Measurements from ENCODE around the gene CEP97.

The CEP97 gene

DNA sequence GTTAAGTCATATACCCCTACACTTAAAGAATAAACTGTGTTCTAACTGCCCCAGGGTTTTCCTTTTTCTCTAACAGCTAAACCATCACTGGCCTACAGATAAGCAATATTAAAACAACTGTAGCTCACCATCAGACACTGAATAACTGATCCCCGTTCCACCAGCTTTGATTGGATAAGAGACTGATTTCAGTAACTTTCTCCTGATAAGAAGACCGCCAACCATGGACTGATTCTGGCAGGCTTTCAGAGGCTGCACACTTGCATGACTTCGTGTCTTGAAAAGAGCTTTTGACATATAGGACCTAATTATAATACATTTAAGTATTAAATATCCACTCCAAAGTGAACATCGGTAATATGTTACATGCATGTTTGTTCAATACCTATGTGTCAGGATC, 15.3 kb upstream of the CEP97 start:
- no peak overlapping the region for H3K4me3 ChIP-seq (ENCODE audit: low read depth in 1 of 2, low read length in 2 of 2)
- H3K27ac ChIP-seq (ENCODE audit: low read depth, low read length) = no peak overlapping the region
- H3K9me3 ChIP-seq (ENCODE audit: low read length) = no peaks in the 10 kb centered on the region
- no peaks in the 10 kb centered on the region for H3K27me3 ChIP-seq (ENCODE audit: control insufficient read depth in 1 of 2, insufficient read depth in 2 of 2, low read length in 2 of 2)
- H3K4me1 ChIP-seq (ENCODE audit: insufficient read depth, low read length) = no peaks in the 10 kb centered on the region
- H3K36me3 ChIP-seq (ENCODE audit: insufficient read depth, low read length) = no peaks in the 10 kb centered on the region
- no peak overlapping the region for H3K9ac ChIP-seq (ENCODE audit: low read length)

DNA sequence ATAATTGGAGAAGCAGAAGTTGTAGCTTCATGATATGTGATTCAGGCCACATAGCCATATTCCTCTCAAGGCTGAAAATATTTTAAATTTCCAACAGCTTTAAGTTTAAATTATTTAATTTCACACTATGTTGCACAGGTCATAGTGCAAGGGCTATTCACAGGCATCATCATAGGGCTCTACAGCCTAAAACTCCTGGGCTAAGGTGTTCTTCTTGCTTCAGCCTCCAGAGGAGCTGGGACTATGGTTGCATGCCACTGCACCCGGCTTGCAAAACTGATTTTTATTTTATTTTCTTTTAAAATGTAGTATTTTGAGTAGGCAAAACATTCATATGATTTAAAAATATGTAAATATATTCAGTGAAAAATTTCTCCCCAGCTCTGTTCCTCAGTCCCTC, 6.0 kb upstream of the CEP97 start:
- Histone ChIP-seq H3K4me3 (ENCODE audit: low read depth in 1 of 2, low read length in 2 of 2) (no peak overlapping the region), H3K27ac (ENCODE audit: low read depth, low read length) (no peak overlapping the region), H3K9me3 (ENCODE audit: low read length) (no peaks in the 10 kb centered on the region), H3K36me3 (ENCODE audit: insufficient read depth, low read length) (no peaks in the 10 kb centered on the region), H3K4me1 (ENCODE audit: insufficient read depth, low read length) (no peaks in the 10 kb centered on the region), H3K27me3 (ENCODE audit: control insufficient read depth in 1 of 2, insufficient read depth in 2 of 2, low read length in 2 of 2) (no peaks in the 10 kb centered on the region), H3K9ac (ENCODE audit: low read length) (no peak overlapping the region)

DNA sequence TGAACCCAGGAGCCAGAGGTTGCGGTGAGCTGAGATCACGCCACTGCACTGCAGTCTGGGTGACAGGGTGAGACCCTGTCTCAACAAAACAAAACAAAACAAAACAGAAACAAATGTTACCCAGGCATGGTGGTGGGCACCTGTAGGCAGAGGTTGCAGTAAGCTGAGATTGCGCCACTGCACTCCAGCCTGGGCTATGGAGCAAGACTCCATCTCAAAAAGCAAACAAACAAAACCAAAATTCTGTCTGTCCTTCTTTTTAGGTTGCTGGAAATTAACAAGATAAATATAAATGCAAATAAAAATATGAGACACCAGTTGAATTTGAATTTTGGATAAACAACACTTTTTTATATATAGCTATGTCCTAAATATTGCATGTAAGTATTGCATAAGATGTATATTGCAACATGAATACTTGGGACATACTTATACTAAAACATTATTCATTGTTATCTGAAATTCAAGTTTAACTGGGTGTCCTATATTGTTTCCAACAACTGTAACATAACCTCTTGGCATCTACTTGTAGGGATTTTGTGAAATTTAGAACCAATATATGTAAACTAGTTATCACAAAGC, 4.7 kb upstream of the CEP97 start:
- Histone ChIP-seq H3K36me3 (ENCODE audit: insufficient read depth, low read length) (no peaks in the 10 kb centered on the region), H3K4me3 (ENCODE audit: low read depth in 1 of 2, low read length in 2 of 2) (no peak overlapping the region), H3K4me1 (ENCODE audit: insufficient read depth, low read length) (no peaks in the 10 kb centered on the region)

DNA sequence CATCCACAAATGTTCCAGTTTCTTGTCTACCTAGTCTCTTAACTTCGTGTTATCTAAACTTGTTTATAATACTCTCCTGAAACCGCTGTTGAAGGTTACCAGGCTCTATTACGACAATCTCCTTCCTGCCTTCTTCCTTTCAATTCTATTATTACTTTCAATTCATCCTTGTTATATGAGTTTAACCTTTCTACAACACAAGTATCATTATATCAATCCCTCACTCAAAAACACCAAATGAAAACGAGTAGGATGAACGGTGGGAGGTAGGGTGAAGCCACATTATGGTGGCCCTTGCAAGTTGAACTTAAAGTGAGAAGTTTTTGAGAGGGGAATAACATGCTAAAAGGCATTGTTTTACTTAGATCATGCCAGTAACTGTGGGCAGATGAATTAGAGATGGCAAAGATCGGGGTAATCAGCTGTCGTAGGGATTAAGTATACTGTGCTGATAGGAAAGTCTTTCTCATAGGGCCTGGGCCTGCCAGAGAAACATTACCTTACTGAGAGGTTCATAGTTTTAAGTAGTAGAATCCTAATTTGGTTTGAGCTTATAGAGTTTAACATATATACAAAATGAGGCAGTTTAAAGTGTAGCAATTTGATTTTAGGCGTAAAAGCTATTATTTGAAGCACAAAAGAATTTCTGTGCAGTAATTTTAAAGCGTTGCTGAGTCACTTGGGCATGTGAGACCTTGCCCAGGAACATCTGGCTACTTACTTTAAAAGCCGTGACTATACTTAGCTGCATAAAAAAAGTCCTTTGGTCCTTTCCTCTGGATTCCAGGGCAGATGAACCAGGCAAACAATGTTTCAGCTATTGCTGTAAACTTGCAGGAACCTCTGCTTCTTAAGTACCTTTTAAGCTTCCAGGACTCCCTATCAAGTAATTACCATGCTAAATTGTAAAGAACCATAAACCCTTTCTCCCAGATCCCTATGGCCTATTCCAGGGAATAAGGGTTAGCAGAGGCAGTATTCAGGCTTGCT, 3.3 kb upstream of the CEP97 start:
- no peak overlapping the region for H3K27ac ChIP-seq (ENCODE audit: low read depth, low read length)
- H3K27me3 ChIP-seq (ENCODE audit: control insufficient read depth in 1 of 2, insufficient read depth in 2 of 2, low read length in 2 of 2) = no peaks in the 10 kb centered on the region
- no peaks in the 10 kb centered on the region for H3K36me3 ChIP-seq (ENCODE audit: insufficient read depth, low read length)
- no peaks in the 10 kb centered on the region for H3K9me3 ChIP-seq (ENCODE audit: low read length)
- no peak overlapping the region for H3K4me3 ChIP-seq (ENCODE audit: low read depth in 1 of 2, low read length in 2 of 2)
- no peak overlapping the region for H3K9ac ChIP-seq (ENCODE audit: low read length)
- peaks cover 4% of the 10 kb centered on the region for H3K4me1 ChIP-seq (ENCODE audit: insufficient read depth, low read length)

More for the DNA sequence above, 4.7 kb upstream of the CEP97 start:
- Histone ChIP-seq H3K9ac (ENCODE audit: low read length) (no peak overlapping the region), H3K27me3 (ENCODE audit: control insufficient read depth in 1 of 2, insufficient read depth in 2 of 2, low read length in 2 of 2) (no peaks in the 10 kb centered on the region), H3K27ac (ENCODE audit: low read depth, low read length) (no peak overlapping the region), H3K9me3 (ENCODE audit: low read length) (no peaks in the 10 kb centered on the region)

DNA sequence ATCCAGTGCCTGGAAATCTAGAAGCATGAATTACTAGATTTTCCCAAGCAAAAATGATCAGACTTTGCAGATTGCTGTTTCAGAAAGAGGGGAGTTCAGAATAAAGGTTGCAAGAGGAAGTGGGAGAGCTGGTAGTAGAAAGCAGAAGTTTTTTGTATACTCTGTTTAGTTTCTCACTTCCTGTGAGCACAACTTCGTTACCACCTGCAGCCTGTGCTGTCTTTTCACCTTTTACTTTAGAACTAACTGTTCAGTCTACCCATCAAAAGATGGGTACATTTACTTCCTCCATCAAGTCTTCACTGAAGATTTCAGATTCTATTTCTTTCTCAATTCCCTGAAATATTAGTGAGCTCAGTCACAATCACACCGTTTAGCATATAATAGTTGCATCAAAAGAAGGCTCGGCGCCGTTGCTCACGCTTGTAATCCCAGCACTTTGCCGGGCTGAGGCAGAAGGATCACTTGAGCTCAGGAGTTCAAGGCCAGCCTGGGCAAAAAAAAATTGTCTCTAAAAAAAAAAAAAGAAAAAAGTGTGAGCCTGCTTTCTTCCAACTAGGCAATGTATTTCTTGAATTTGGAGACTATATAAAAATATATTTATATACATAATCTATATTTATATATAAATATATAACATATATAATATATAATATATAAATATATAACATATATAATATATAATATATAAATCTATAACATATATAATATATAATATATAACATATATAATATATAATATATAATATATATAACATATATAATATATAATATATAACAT, 1.8 kb upstream of the CEP97 start:
- H3K9ac ChIP-seq (ENCODE audit: low read length) = no peak overlapping the region
- H3K9me3 ChIP-seq (ENCODE audit: low read length) = no peaks in the 10 kb centered on the region
- H3K4me3 ChIP-seq (ENCODE audit: low read depth in 1 of 2, low read length in 2 of 2) = no peak overlapping the region
- peaks cover 4% of the 10 kb centered on the region for H3K4me1 ChIP-seq (ENCODE audit: insufficient read depth, low read length)
- H3K36me3 ChIP-seq (ENCODE audit: insufficient read depth, low read length) = peaks cover under 1% of the 10 kb centered on the region
- no peak overlapping the region for H3K27ac ChIP-seq (ENCODE audit: low read depth, low read length)
- H3K27me3 ChIP-seq (ENCODE audit: control insufficient read depth in 1 of 2, insufficient read depth in 2 of 2, low read length in 2 of 2) = no peaks in the 10 kb centered on the region

DNA sequence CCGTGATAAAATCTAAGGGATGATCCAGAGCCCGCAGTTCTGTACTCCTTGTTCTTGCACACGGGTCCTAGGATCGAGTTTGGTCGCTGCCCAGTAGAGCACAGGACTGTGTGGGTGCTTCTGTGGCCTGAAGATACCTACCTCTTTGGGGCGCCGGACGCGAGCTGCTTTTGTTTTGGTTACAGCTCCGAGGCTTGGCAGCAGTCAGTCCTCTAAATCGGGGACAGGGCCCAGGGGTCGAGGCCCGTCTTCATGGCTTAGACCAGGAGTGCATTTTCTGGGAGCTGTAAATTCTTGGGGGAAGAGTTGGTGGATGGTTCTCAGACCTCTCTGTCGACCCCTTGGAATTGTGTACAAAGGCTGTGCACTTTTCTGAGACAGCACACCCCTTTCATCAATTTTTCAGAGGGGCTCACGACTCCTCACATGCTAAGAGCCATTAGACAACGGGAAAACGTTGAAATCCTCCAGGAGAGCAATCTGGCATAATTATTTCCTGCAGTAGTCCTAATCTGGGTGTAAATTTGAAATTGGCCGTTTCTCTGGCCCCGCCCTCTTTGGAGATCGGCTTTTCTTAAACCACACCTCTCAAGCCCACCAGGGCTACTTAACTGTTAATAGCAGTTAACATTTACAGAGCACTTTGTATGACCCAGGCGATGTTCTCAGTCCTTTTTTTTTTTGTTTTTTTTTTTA, 928 bp downstream of the CEP97 start:
- peak overlapping the region; percentile 77 for H3K27ac ChIP-seq (ENCODE audit: low read depth, low read length)
- H3K9me3 ChIP-seq (ENCODE audit: low read length) = no peaks in the 10 kb centered on the region

DNA sequence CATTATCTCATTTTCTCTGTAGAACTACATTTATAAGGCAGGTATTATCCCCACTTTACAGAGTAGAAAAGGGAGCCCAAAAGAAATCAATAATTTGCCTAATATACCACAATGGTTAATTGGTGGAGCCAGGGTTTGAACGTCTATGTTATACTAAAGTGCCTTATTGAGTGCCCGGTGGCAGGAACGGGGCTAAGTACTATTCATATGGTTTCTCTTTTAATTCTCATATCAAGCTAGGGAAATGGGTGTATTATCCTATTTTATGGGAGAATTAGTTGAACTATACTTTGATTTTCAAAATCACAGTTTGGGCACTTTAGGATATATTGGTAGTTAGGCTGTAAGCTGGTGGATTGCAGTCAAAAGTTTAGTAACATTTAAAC, 1.5 kb downstream of the CEP97 start:
- H3K27me3 ChIP-seq (ENCODE audit: control insufficient read depth in 1 of 2, insufficient read depth in 2 of 2, low read length in 2 of 2) = no peaks in the 10 kb centered on the region
- H3K4me3 ChIP-seq (ENCODE audit: low read depth in 1 of 2, low read length in 2 of 2) = peak overlapping the region; percentile 66 to 93
- peak overlapping the region; percentile 75 for H3K9ac ChIP-seq (ENCODE audit: low read length)
- peaks cover 13% of the 10 kb centered on the region for H3K36me3 ChIP-seq (ENCODE audit: insufficient read depth, low read length)
- peaks cover 4% of the 10 kb centered on the region for H3K4me1 ChIP-seq (ENCODE audit: insufficient read depth, low read length)
- no peaks in the 10 kb centered on the region for H3K9me3 ChIP-seq (ENCODE audit: low read length)
- H3K27ac ChIP-seq (ENCODE audit: low read depth, low read length) = no peak overlapping the region

More for the DNA sequence above, 928 bp downstream of the CEP97 start:
- H3K4me1 ChIP-seq (ENCODE audit: insufficient read depth, low read length) = peaks cover 4% of the 10 kb centered on the region
- no peaks in the 10 kb centered on the region for H3K27me3 ChIP-seq (ENCODE audit: control insufficient read depth in 1 of 2, insufficient read depth in 2 of 2, low read length in 2 of 2)
- peaks cover 13% of the 10 kb centered on the region for H3K36me3 ChIP-seq (ENCODE audit: insufficient read depth, low read length)
- peak overlapping the region; percentile 75 for H3K9ac ChIP-seq (ENCODE audit: low read length)
- H3K4me3 ChIP-seq (ENCODE audit: low read depth in 1 of 2, low read length in 2 of 2) = peak overlapping the region; percentile 66 to 93

DNA sequence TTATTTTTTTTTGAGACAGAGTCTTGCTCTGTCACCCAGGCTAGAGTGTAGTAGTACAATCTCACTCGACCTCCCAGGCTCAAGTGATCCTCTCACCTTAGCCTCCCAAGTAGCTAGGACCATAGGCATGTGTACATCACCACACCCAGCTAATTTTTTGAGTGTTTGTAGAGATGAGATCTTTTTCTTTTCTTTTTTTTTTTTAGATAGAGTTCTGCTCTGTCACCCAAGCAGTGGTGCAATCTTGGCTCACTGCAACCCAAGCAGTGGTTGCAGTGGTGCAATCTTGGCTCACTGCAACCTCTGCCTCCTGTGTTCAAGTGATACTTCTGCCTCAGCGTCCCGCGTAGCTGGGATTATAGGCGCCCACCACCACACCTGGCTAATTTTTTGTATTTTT, 5.2 kb downstream of the CEP97 start:
- Histone ChIP-seq H3K9me3 (ENCODE audit: low read length) (no peaks in the 10 kb centered on the region), H3K27me3 (ENCODE audit: control insufficient read depth in 1 of 2, insufficient read depth in 2 of 2, low read length in 2 of 2) (no peaks in the 10 kb centered on the region), H3K27ac (ENCODE audit: low read depth, low read length) (no peak overlapping the region), H3K4me3 (ENCODE audit: low read depth in 1 of 2, low read length in 2 of 2) (no peak overlapping the region), H3K9ac (ENCODE audit: low read length) (no peak overlapping the region), H3K4me1 (ENCODE audit: insufficient read depth, low read length) (peaks cover 4% of the 10 kb centered on the region), H3K36me3 (ENCODE audit: insufficient read depth, low read length) (peaks cover 33% of the 10 kb centered on the region)

DNA sequence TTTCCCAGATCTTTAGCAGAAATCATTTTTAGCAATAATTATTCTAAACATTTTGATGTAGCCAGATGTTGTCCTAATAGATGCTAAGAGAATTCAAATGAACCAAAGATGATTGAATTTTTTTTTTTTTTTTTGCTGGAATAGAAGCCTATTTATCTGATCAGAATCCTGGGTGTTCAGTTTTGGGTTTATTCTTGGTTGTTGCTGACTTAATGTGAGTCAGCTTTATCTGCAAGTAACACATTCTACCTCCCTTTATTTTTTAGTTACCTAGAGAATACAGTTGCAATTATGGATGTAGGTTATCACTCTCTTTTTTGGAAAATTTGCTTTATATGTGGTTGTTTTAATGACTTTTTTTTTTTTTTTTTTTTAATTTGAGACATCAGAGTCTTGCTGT, 6.4 kb downstream of the CEP97 start:
- Histone ChIP-seq H3K4me3 (ENCODE audit: low read depth in 1 of 2, low read length in 2 of 2) (no peak overlapping the region), H3K27me3 (ENCODE audit: control insufficient read depth in 1 of 2, insufficient read depth in 2 of 2, low read length in 2 of 2) (no peaks in the 10 kb centered on the region), H3K4me1 (ENCODE audit: insufficient read depth, low read length) (peaks cover 3% of the 10 kb centered on the region), H3K36me3 (ENCODE audit: insufficient read depth, low read length) (peaks cover 45% of the 10 kb centered on the region), H3K9ac (ENCODE audit: low read length) (no peak overlapping the region), H3K27ac (ENCODE audit: low read depth, low read length) (no peak overlapping the region), H3K9me3 (ENCODE audit: low read length) (no peaks in the 10 kb centered on the region)

DNA sequence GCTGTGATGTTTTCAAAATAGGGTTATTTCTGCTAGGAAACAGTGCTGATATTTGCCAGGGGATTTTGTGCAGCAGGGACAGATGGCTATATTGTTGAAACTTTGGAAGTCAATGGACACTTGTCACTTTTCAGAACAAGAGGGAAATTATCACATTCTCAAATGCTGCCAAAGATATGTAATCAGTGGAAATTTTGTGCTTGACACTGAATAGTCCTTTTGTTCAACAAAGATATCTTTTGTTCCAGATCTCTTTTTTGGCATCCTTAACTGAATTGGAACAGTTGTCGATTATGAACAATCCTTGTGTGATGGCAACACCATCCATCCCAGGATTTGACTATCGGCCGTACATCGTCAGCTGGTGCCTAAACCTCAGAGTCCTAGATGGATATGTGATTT, 7.8 kb downstream of the CEP97 start:
- Histone ChIP-seq H3K27me3 (ENCODE audit: control insufficient read depth in 1 of 2, insufficient read depth in 2 of 2, low read length in 2 of 2) (no peaks in the 10 kb centered on the region), H3K4me3 (ENCODE audit: low read depth in 1 of 2, low read length in 2 of 2) (no peak overlapping the region), H3K36me3 (ENCODE audit: insufficient read depth, low read length) (peaks cover 46% of the 10 kb centered on the region), H3K9ac (ENCODE audit: low read length) (no peak overlapping the region), H3K27ac (ENCODE audit: low read depth, low read length) (no peak overlapping the region), H3K9me3 (ENCODE audit: low read length) (no peaks in the 10 kb centered on the region), H3K4me1 (ENCODE audit: insufficient read depth, low read length) (no peaks in the 10 kb centered on the region)

DNA sequence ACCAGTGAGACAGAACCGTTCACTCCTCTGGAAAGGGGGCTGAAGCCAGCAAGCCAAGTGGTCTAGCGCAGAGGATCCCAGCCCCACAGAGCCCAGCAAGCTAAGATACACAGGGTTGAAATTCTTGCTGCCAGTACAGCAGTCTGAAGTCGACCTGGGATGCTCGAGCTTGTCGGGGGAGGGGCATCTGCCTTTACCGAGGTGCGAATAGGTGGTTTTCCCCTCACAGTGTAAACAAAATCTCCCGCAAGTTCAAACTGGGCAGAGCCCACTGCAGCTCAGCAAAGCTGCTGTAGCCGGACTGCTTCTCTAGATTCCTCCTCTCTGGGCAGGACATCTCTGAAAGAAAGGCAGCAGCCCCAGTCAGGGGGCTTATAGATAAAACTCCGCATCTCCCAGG, 11.4 kb downstream of the CEP97 start:
- H3K4me3 ChIP-seq (ENCODE audit: low read depth in 1 of 2, low read length in 2 of 2) = no peak overlapping the region
- H3K36me3 ChIP-seq (ENCODE audit: insufficient read depth, low read length) = peaks cover 33% of the 10 kb centered on the region
- no peak overlapping the region for H3K27ac ChIP-seq (ENCODE audit: low read depth, low read length)
- H3K27me3 ChIP-seq (ENCODE audit: control insufficient read depth in 1 of 2, insufficient read depth in 2 of 2, low read length in 2 of 2) = no peaks in the 10 kb centered on the region
- H3K9me3 ChIP-seq (ENCODE audit: low read length) = no peaks in the 10 kb centered on the region
- H3K9ac ChIP-seq (ENCODE audit: low read length) = no peak overlapping the region
- no peaks in the 10 kb centered on the region for H3K4me1 ChIP-seq (ENCODE audit: insufficient read depth, low read length)

Measured in muscle layer of colon (tissue), 2 donors.